A549 treated with GW870086 at 1 μM for 4 hours (cell line): ENCODE data around the gene PSENEN. TPM values are rescaled to one million over a fixed set of nuclear protein-coding genes. Genes with fewer than 3 reads are reported as not detected.

Experiments used
- total RNA-seq: library from RNA; stranded (reverse); fragments of 200-300 nt; extraction: Qiagen RNA extraction; gene quantifications from 5 replicates; pipeline ENCODE4 v1.2.3, GENCODE V29; 2022; ENCODE audit warnings: low read depth

The PSENEN gene, protein sequence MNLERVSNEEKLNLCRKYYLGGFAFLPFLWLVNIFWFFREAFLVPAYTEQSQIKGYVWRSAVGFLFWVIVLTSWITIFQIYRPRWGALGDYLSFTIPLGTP
- total RNA-seq, result 260 to 334 TPM (median 276 TPM) in 5 replicates

DNA sequence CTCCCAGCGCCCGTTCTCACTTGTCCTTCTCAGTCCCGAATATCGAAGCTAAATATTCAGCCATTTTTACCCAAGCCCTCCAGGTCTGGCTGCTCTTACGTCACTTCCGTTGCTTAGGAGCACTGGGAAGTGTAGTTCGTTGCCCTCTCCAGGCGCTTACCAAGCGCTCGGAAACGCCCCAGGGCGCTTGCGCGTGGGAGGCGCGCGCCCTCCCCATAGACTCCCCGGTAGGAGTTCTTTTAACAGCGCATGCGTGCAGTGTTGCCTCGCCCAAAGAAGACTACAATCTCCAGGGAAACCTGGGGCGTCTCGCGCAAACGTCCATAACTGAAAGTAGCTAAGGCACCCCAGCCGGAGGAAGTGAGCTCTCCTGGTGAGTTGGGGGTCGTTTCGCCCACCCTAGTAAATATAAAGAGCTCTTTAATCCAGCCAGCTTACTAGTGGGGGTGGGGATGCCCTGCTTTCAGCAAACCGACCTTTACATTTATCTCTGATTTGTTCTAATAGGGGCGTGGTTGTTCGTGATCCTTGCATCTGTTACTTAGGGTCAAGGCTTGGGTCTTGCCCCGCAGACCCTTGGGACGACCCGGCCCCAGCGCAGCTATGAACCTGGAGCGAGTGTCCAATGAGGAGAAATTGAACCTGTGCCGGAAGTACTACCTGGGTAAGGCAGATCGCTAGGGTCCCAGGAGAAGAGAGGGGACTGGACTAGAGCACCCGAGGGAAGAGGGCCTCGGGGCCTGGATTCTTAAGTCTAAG is at the start of gene PSENEN, which contains the start of gene U2AF1L4:
PSENEN (plus strand) TSS at position 324 of the 759 bp plus-strand sequence; CDS start at position 604, 280 bp downstream.
U2AF1L4 (minus strand) TSS at position 91 of the 759 bp plus-strand sequence; CDS start at position 64, 27 bp downstream.

DNA sequence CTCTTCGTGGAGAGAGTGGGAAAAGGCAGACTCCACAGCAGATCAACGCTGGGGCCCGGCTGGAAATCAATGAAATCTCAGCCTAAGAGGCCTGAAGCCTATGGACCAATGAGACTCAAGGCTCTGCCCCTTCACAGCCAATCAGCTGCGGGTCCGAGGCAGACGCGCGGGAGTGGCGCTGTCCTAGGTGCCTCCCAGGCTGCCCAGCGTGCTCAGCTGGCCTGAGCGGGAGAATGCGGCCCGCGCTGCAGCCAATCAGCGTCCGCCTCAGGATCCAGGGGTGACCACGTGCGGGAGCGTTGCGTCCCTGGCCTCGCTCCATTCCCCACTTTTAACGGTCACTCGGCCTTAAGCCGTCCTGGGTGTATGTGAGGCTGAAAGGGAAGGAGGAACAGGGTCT is 41.2 kb upstream of the PSENEN start, which contains the start of gene ZBTB32:
ZBTB32 (plus strand) TSS at position 341 of the 400 bp plus-strand sequence. CDS start 10,069 bp downstream, outside the sequence.

DNA sequence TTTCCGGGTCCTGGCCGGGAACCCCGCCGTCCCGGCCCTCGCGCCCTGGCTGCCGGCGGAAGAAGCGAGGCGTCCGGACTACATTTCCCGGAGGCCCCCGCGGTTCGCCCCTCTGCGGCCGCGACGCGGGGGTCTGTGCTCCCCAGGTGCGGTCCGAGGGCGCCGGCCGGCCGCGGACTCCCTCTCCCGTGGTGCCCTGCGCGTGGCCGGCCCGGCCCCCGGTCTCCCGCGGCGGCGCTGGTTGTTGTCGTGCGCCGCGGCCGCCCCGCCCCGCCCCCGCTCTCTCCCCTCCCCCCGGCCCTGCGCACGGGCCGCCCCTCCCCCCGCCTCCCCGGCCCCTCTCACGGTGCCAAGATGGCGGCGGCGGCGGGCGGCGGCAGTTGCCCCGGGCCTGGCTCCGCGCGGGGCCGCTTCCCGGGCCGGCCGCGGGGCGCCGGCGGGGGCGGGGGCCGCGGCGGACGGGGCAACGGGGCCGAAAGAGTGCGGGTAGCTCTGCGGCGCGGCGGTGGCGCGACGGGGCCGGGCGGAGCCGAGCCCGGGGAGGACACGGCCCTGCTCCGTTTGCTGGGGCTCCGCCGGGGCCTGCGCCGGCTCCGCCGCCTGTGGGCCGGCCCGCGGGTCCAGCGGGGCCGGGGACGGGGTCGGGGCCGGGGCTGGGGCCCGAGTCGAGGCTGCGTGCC is 27.6 kb upstream of the PSENEN start, which contains the start of gene KMT2B:
KMT2B (plus strand) TSS at position 339 of the 680 bp plus-strand sequence; CDS start at position 355, 16 bp downstream.

DNA sequence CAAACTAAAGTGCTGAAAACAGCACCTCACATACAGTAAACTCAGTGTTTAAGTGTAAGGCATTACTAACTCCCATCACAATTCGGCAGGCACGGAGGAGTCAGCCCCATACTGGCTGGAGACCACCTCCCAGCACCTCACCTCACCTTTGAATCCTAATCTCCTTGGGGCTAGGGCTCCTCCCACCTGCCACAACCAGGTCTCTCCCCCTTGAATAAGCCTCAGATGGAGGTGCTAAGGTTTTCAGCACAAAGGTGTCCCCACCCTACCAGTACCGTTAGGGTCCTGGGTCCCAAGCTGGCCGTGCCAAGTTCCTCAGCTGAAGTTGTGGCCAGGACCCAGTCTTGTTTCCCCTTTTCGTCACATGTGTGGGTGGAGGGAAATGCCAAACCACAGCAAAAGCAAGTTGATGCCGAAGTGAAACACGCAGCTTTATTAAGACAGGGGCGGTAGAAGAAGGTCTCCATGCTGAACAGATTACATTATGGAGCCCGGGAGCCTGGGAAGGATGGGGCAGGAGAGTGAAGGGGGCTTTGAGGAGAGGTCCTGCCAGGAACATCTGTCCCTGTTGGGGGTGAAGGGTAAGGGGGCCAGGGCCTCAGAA is 3.2 kb upstream of the PSENEN start, which contains the start of gene IGFLR1:
IGFLR1 (minus strand) TSS at position 332 of the 604 bp plus-strand sequence. CDS start 1,272 bp downstream, outside the sequence.

DNA sequence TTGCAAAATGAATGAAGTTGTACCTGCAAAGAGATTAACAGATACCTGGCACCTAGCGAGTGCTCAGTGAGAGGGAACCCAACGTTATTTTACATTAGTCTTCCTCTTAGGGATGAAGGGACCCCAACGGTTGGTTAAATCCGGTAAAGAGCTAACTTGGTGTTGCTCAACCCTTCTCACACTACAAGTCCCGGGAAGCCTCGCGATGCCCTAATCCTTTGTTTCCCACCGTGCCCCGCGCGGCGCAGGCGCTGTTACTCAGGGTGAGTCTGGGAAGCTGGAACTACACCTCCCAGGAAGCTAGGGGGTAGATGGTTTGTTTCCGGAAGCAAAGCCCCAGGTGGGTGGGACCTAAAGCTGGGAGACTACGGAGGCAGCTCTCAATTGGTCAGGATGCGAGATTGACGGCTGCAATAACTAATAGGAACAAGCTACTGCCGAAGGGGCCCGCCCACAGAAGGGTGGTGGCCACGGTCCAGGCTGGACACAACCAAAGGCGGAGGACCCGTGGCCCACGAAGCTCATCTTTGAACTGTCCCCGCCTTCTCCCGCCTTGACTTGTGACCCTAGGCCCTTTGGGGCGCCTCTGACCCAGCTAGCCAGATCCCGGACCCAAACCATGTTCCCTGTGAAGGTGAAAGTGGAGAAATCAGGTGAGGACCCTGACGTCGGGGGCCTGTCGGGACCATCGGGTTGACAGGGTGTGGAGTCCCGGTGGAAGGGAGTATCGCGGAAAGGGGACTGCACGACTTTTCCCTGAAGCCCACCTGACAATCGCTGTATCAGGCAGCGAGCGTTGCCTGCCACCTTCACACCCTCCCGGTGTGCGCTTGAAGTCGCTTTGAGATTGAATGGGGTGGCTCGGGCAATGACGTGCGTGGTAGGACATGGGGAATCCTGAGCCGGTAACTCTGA is 2.9 kb downstream of the PSENEN start, which contains the start of gene LIN37:
LIN37 (plus strand) TSS at position 471 of the 915 bp plus-strand sequence; CDS start at position 620, 149 bp downstream.

DNA sequence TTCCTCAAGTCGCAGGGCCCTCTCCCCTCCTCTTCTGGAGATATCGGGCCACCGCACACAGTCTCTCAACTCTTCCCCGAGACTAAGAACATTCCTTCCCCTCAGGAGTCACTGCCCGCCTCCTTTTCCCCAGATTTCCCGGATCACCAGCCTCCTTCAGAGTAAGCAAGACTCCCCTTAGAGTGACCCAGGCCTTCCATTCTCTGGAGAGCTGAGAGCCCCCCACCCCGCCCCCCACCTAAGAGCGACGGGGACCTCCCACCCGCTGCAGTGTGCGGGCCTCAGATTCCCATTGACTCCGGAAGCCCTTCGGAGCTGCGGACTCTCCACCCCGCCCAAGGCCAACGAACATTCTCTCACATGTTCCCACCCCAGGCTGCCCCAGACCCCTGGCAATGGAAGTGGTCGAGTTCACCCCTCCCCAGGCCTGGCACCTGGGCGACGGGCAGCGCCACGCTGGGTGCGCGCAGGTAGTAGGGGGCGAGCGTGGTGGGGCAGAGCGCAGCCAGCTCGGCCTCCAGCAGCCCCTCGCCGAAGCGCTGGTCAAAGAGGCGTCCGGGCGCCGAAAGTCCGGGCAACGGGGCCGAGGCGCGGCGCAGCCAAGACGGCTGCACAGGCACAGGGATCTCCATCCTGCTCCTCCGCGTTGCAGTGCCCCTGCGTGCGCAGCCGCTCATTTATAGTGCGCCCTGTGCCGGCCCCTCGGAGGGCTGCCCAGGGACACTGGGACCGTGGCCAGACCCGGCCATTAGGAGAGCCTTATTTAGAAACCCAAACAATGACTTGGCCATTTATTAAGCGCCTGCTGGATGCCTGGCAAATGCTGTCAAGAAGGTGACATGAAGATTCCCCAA is 11.2 kb downstream of the PSENEN start, which contains the start of gene HSPB6:
HSPB6 (minus strand) TSS at position 653 of the 854 bp plus-strand sequence; CDS start at position 632, 21 bp downstream.

DNA sequence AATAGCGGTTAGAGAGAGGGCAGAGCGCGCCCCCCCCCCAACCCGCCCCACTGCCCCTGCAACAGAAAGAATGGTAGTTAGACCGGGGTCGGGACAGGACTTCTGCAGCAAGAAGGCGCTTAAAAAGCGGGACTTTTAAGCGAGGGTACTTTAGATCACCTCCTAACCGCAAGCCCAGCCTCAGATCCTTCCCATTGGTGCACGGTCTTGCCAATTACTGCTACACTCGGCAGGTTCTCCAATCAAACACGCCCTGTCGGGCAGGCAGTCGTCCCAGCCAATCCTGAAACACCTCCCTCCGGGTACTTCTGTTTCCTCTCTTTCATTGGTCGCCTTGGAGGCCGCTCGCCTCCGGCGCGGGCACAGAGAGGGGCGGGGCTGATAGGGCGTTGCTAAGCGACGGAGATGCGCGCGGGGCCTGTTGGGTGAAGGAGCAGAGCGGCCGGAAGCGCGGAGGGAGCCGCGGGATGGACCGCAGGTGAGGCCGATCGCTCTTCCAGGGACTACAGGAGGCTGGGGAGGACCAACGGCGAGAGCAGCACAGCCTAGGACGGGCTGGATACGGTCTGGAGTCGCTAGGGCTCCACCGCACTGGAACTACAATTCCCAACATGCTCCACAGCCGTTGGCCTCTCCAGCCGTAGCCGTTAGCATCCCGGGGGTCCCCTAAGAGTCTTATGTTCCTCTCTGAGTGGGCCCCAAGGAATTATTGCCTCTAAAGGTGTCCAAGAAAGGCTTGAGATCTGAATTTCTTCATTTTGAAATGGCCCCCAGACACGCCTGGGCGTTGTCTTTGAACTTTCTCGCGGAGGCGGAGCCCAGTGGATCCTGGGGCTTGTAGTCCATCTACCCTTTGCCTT is 12.5 kb downstream of the PSENEN start, which contains the start of gene PROSER3:
PROSER3 (plus strand) TSS at position 428 of the 860 bp plus-strand sequence; CDS start at position 468, 40 bp downstream.

DNA sequence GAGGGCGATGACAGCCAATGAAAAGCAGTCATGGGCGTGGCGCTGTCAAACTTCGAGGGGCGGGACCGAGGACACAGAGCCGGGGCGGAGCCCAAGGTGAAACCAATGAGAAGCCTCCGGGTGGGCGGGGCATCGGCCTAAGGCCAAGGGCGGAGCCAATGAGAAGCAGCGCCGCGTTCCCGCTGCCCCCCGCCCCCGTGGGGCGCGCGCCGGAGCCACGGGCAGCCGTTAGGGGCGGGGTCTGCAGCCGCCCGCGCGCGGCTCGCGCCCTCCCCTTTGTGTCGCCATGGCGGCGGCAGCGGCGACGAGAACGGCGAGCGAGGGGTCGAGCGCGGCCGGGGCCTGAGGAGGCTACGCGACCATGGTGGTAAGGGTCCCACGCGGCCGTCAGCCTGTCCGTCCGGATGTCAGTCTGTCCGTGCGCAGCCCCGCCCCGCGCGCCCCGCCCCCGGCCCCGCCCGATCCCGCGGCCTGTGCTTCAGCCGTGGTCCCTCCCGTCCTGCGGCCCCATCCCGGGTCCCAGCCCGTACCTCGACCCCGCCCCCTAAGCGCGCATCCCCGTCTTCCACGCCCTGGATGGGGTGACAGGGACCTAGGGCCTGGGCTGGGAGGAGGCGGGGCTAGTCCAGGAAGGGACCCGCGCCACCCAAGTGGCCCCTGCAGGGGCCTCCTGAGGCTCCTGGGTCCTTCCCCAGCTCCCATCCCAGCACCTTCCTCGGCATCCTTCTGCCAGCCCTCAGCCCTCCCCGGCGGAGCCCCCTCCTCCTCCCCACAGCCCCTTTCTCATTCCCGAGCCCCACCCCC is 30.0 kb downstream of the PSENEN start, which contains the start of gene ARHGAP33:
ARHGAP33 (plus strand) TSS at position 267 of the 804 bp plus-strand sequence; CDS start at position 362, 95 bp downstream.

Other genes with a start within 250 kb of the PSENEN start
- 34.6 to 40.9 TPM (median 36.9 TPM) in 5 replicates for gene DMKN, start 232.0 kb upstream of the PSENEN start, total RNA-seq
- gene SBSN, start 217.3 kb upstream of the PSENEN start, total RNA-seq, result 1.8 to 3.7 TPM (median 3.0 TPM) in 5 replicates
- 0.08 to 0.21 TPM (median 0.17 TPM) in 4 of 5 replicates, not detected in the other for gene GAPDHS, start 212.2 kb upstream of the PSENEN start, total RNA-seq
- 383 to 426 TPM (median 419 TPM) in 5 replicates for gene TMEM147, start 200.0 kb upstream of the PSENEN start, total RNA-seq
- gene ATP4A, start 182.0 kb upstream of the PSENEN start, total RNA-seq, result 0.10 TPM in 1 of 5 replicates, not detected in the others
- not detected in 5 replicates for gene PMIS2, start 159.5 kb upstream of the PSENEN start, total RNA-seq
- gene HAUS5, start 132.9 kb upstream of the PSENEN start, total RNA-seq, result 12.2 to 17.4 TPM (median 14.8 TPM) in 5 replicates
- gene RBM42, start 116.6 kb upstream of the PSENEN start, total RNA-seq, result 147 to 204 TPM (median 201 TPM) in 5 replicates
- gene ETV2, start 103.9 kb upstream of the PSENEN start, total RNA-seq, result 2.1 to 3.1 TPM (median 2.2 TPM) in 5 replicates
- 1,289 to 1,613 TPM (median 1,322 TPM) in 5 replicates for gene COX6B1, start 97.3 kb upstream of the PSENEN start, total RNA-seq
- gene UPK1A, start 79.1 kb upstream of the PSENEN start, total RNA-seq, result 0.41 to 1.2 TPM (median 0.91 TPM) in 5 replicates
- not detected in 5 replicates for gene ZBTB32, start 41.1 kb upstream of the PSENEN start, total RNA-seq
- 48.1 to 60.8 TPM (median 55.0 TPM) in 5 replicates for gene KMT2B, start 27.6 kb upstream of the PSENEN start, total RNA-seq
- 7.6 to 13.3 TPM (median 10.2 TPM) in 5 replicates for gene IGFLR1, start 3.2 kb upstream of the PSENEN start, total RNA-seq
- 25.2 to 29.1 TPM (median 25.8 TPM) in 5 replicates for gene U2AF1L4, start 233 bp upstream of the PSENEN start, total RNA-seq
- 20.0 to 28.4 TPM (median 22.7 TPM) in 5 replicates for gene LIN37, start 2.9 kb downstream of the PSENEN start, total RNA-seq
- 0.18 to 0.38 TPM (median 0.32 TPM) in 4 of 5 replicates, not detected in the other for gene HSPB6, start 11.4 kb downstream of the PSENEN start, total RNA-seq
- gene PROSER3, start 12.5 kb downstream of the PSENEN start, total RNA-seq, result 21.3 to 29.7 TPM (median 26.3 TPM) in 5 replicates
- 4.1 to 8.6 TPM (median 6.0 TPM) in 5 replicates for gene ARHGAP33, start 29.9 kb downstream of the PSENEN start, total RNA-seq
- 0.18 to 0.80 TPM (median 0.29 TPM) in 5 replicates for gene PRODH2, start 67.2 kb downstream of the PSENEN start, total RNA-seq
- gene NPHS1, start 106.9 kb downstream of the PSENEN start, total RNA-seq, result 0.41 to 0.75 TPM (median 0.59 TPM) in 5 replicates
- 0.46 to 0.74 TPM (median 0.53 TPM) in 5 replicates for gene KIRREL2, start 111.3 kb downstream of the PSENEN start, total RNA-seq
- gene APLP1, start 122.9 kb downstream of the PSENEN start, total RNA-seq, result 65.9 to 95.9 TPM (median 93.4 TPM) in 5 replicates
- 4.8 to 7.4 TPM (median 6.3 TPM) in 5 replicates for gene NFKBID, start 154.9 kb downstream of the PSENEN start, total RNA-seq
- 0.28 to 0.45 TPM in 2 of 5 replicates, not detected in the others for gene HCST, start 156.9 kb downstream of the PSENEN start, total RNA-seq
- not detected in 5 replicates for gene TYROBP, start 162.6 kb downstream of the PSENEN start, total RNA-seq
- gene LRFN3, start 190.7 kb downstream of the PSENEN start, total RNA-seq, result 13.5 to 23.2 TPM (median 21.2 TPM) in 5 replicates
- 38.3 to 50.7 TPM (median 48.4 TPM) in 5 replicates for gene SDHAF1, start 249.5 kb downstream of the PSENEN start, total RNA-seq